Right lobe of liver (tissue), 6 donors: ENCODE measurements around the gene ATP2B3. TPM values are rescaled to one million over a fixed set of nuclear protein-coding genes. Genes with fewer than 3 reads are reported as not detected.

ENCODE experiments used
- ATAC-seq, 4 donors: fragments of 200-7000 bp; cut with Tn5 transposase; one replicate each; pipeline ENCODE4 v1.9.1; 2020; ENCODE audit warnings: mild to moderate bottlenecking in 4 of 4, moderate library complexity in 4 of 4
- DNase-seq, 3 donors: peaks; one replicate each; pipeline ENCODE4 v3.0.0-alpha.2; 2020
- H3K27ac ChIP-seq, 3 donors: fragments of 200-600 bp; one replicate each; pipeline ENCODE4 v1.8.0; 2022
- H3K27me3 ChIP-seq, 2 donors: fragments of 200-600 bp; one replicate each; pipeline ENCODE4 v1.8.0; 2022
- H3K36me3 ChIP-seq, 4 donors: fragments of 200-600 bp; sonication (generic) in 1 of 4; one replicate each; pipeline versions ENCODE4 v1.5.1 to v1.8.0; 2017 to 2022; ENCODE audit warnings: control low read depth in 1 of 4
- H3K4me1 ChIP-seq, 4 donors: fragments of 200-600 bp; sonication (generic) in 1 of 4; one replicate each; pipeline versions ENCODE4 v1.5.1 to v1.8.0; 2017 to 2022; ENCODE audit warnings: control low read depth in 1 of 4
- H3K4me3 ChIP-seq, 3 donors: fragments of 200-600 bp; one replicate each; pipeline ENCODE4 v1.8.0; 2022
- H3K9me3 ChIP-seq, 4 donors: fragments of 200-600 bp; sonication (generic) in 1 of 4; one replicate each; pipeline versions ENCODE4 v1.5.1 to v1.8.0; 2017 to 2022; ENCODE audit warnings: control low read depth in 1 of 4
- CTCF ChIP-seq, 4 donors: fragments of 200-600 bp in 3 of 4; fragments of 450-650 bp in 1 of 4; IDR thresholded peaks; one replicate each; pipeline versions ENCODE4 v1.5.1 to v1.8.0; 2016 to 2022; ENCODE audit warnings: antibody characterized with exemption in 4 of 4, mild to moderate bottlenecking in 2 of 4
- POLR2A ChIP-seq: fragments of 450-650 bp; IDR thresholded peaks from one replicate; pipeline ENCODE4 v1.6.1; 2017; ENCODE audit warnings: antibody characterized with exemption, mild to moderate bottlenecking
- WGBS: methylation state at CpG from one replicate; pipeline ENCODE4 v1.1.6; 2018; ENCODE audit warnings: low coverage, low lambda C conversion rate; ENCODE audit not compliant: insufficient coverage; ENCODE audit errors: missing lambda C conversion rate; 5-methylcytosine and 5-hydroxymethylcytosine counted together
- intact Hi-C, 2 donors: fragments of 100-400 bp; cut with DNase I; formaldehyde crosslinking; loops; one replicate each; pipeline versions ENCODE4 v1.11.2 to v1.14.1; 2022
- total RNA-seq, 6 experiments: library from RNA; depleted of rRNA in 2 of 6; stranded (reverse); fragments of >200 nt in 2 of 6; fragmentation: NEBNext Ultra II Directional in 3 of 6; extraction: Animal tissue kit (Norgen Biotek cat#: 25700) in 3 of 6; gene quantifications; one replicate each; pipeline versions ENCODE4 v1.1.0 to v1.2.4, GENCODE V29; 2016 to 2023
- donor health status: DM: no; HTN: yes; CAD: no.
- donor health status: DM: no; HTN: no; CAD: no.
- donor health status: DM: no; HTN: no; CAD: no.
- donor health status: DM: no; HTN: yes; CAD: no.
- donor health status: DM: no; HTN: yes; CAD: no.

ATP2B3 gene
- total RNA-seq, 6 experiments from 2014 or later: 0.07 TPM; not detected in 5

- peaks cover 0 to 3% (median 0%) of the 10 kb centered on the region in 4 donors for H3K4me1 ChIP-seq
- intact Hi-C loops: no loop called here
- H3K9me3 ChIP-seq: no peaks in the 10 kb centered on the region
- H3K4me3 ChIP-seq: no peak overlapping the region
- H3K36me3 ChIP-seq: no peaks in the 10 kb centered on the region
- no peak for DNase-seq
- WGBS: 77% methylated on average over 6 of the region's 6 CpGs
- no peak for TF ChIP-seq CTCF (IDR thresholded peaks at IDR 0.05)
- no peak for TF ChIP-seq POLR2A
- H3K27ac ChIP-seq: no peak overlapping the region
- no peaks in the 10 kb centered on the region for H3K27me3 ChIP-seq
- no peak for ATAC-seq
These were observed 79.7 kb downstream of the ATP2B3 start for GRCh38 chrX:153596981-153597750.

- Histone ChIP-seq H3K27ac (peak within 1 kb of the TSS in 2 of 3 donors; percentile 8 to 28), H3K4me1 (peaks cover 0 to 3% (median 0%) of the 10 kb centered on the region in 4 donors), H3K27me3 (no peaks in the 10 kb centered on the region), H3K36me3 (no peaks in the 10 kb centered on the region), H3K4me3 (peak within 1 kb of the TSS; percentile 59 to 70 (median 65)), H3K9me3 (no peaks in the 10 kb centered on the region)
- WGBS: 21% methylated on average over 9 of the region's 79 CpGs
- DNase-seq: peak in 2 of 3 donors; percentile 38 to 60
- TF ChIP-seq POLR2A: peak; percentile 68
- TF ChIP-seq CTCF (IDR thresholded peaks at IDR 0.05): no peak
- intact Hi-C loops: no loop called here
- ATAC-seq: peak; percentile 26 to 63 (median 42)
These were observed 81.2 kb downstream of the ATP2B3 start, which contains the start of gene CCNQ for GRCh38 chrX:153598541-153599191. CCNQ (minus strand) TSS chrX:153599139; CDS start chrX:153599073, 66 bp downstream.

GRCh38 chrX:153599192-153600031 is 82.0 kb downstream of the ATP2B3 start:
- Histone ChIP-seq H3K4me3 (peak overlapping the region; percentile 50 to 56 (median 53)), H3K9me3 (no peaks in the 10 kb centered on the region), H3K27me3 (no peaks in the 10 kb centered on the region), H3K4me1 (peaks cover 0 to 3% (median 0%) of the 10 kb centered on the region in 4 donors), H3K36me3 (no peaks in the 10 kb centered on the region), H3K27ac (peak overlapping the region in 2 of 3 donors; percentile 8 to 28)
- ATAC-seq (peak; percentile 95 to 97 (median 96)), DNase-seq (peak; percentile 92 to 94 (median 92))
- 12% methylated on average over 26 of the region's 79 CpGs for WGBS
- no peak for TF ChIP-seq POLR2A
- intact Hi-C loops: no loop called here

GRCh38 chrX:153600032-153600373 is 82.6 kb downstream of the ATP2B3 start:
- TF ChIP-seq POLR2A: no peak
- TF ChIP-seq CTCF (IDR thresholded peaks at IDR 0.05): no peak
- DNase-seq: no peak
- no peak overlapping the region for H3K27ac ChIP-seq

More at GRCh38 chrX:153600032-153600373, 82.6 kb downstream of the ATP2B3 start:
- ATAC-seq: no peak
- H3K36me3 ChIP-seq: no peaks in the 10 kb centered on the region
- intact Hi-C loops: no loop called here
- H3K4me3 ChIP-seq: peak overlapping the region; percentile 50 to 56 (median 53)
- no peaks in the 10 kb centered on the region for H3K9me3 ChIP-seq
- H3K27me3 ChIP-seq: no peaks in the 10 kb centered on the region
- WGBS: 27% methylated on average over 2 of the region's 2 CpGs
- peaks cover 0 to 3% (median 0%) of the 10 kb centered on the region in 4 donors for H3K4me1 ChIP-seq
